A549 (cell line): Measurements from ENCODE around the gene MAN2A2. TPM values are rescaled to one million over a fixed set of nuclear protein-coding genes. Genes with fewer than 3 reads are reported as not detected.

Source experiments
- ATAC-seq, 2 experiments: fragments of 200-7000 bp in 1 of 2; fragments of >200 bp in 1 of 2; cut with Nextera tagmentation in 1 of 2; cut with Tn5 transposase in 1 of 2; 3 replicates each; pipeline versions ENCODE4 v1.8.0 to v1.9.1; 2018 to 2020; ENCODE audit warnings: mild to moderate bottlenecking in 1 of 2, moderate library complexity in 1 of 2
- CTCF ChIA-PET: fragments of 300-600 bp; sonication (Branson Sonifier 250); formaldehyde crosslinking; extraction: SDS; loops from one replicate; lab custom pipeline; 2021; ENCODE audit warnings: antibody characterized with exemption, inconsistent platforms; lab: Yijun Ruan, JAX
- POLR2A ChIA-PET: fragments of 350-600 bp; formaldehyde crosslinking; extraction: SDS; loops from one replicate; lab custom pipeline; 2021; ENCODE audit warnings: antibody characterized with exemption, inconsistent platforms; lab: Yijun Ruan, JAX
- DNase-seq, 2 experiments: peaks; one replicate each; pipeline versions ENCODE4 v3.0.0 to v3.0.0-alpha.2; 2011 to 2016; ENCODE audit warnings: low read depth in 1 of 2, low spot score in 1 of 2
- FAIRE-seq: peaks from 2 replicates; lab custom pipeline; 2011; peaks lifted over from hg19 to GRCh38; lab: Jason Lieb, UNC
- H3K27ac ChIP-seq, 2 experiments: fragments of >200 bp; sonication (Bioruptor Twin); formaldehyde crosslinking; 3 replicates each; pipeline ENCODE4 v1.5.1; 2016 to 2017
- H3K4me1 ChIP-seq: fragments of >200 bp; sonication (Bioruptor Twin); formaldehyde crosslinking; 3 replicates; pipeline ENCODE4 v1.6.1; 2016
- H3K4me2 ChIP-seq: fragments of >200 bp; sonication (Bioruptor Twin); formaldehyde crosslinking; 3 replicates; pipeline ENCODE4 v1.6.1; 2016
- H3K4me3 ChIP-seq: fragments of >200 bp; sonication (Bioruptor Twin); formaldehyde crosslinking; 3 replicates; pipeline ENCODE4 v1.5.1; 2016
- H3K9me3 ChIP-seq: fragments of >200 bp; sonication (Bioruptor Twin); formaldehyde crosslinking; 3 replicates; pipeline ENCODE4 v1.6.1; 2016
- ATOH8 ChIP-seq: fragments of 250-450 bp; sonication (Bioruptor Pico); IDR thresholded peaks from 2 replicates; pipeline ENCODE4 v1.5.0; 2020; ENCODE audit warnings: low read depth, mild to moderate bottlenecking, moderate library complexity
- BCL3 ChIP-seq: fragments of >200 bp; sonication (Bioruptor Twin); formaldehyde crosslinking; IDR thresholded peaks from 3 replicates; pipeline ENCODE4 v1.6.1; 2016
- CBX2 ChIP-seq: fragments of 200-600 bp; sonication (generic); IDR thresholded peaks from 2 replicates; pipeline ENCODE4 v1.6.1; 2016; ENCODE audit warnings: low read depth, mild to moderate bottlenecking, borderline replicate concordance
- CHD2 ChIP-seq: fragments of 150-350 bp; IDR thresholded peaks from 2 replicates; pipeline ENCODE4 v1.6.1; 2014; ENCODE audit warnings: low read length; ENCODE audit not compliant: partially characterized antibody
- CHD4 ChIP-seq: fragments of 200-600 bp; sonication (generic); IDR thresholded peaks from 2 replicates; pipeline ENCODE4 v1.6.1; 2016; ENCODE audit warnings: antibody characterized with exemption, mild to moderate bottlenecking, borderline replicate concordance
- CTCF ChIP-seq: fragments of >200 bp; sonication (Bioruptor Twin); formaldehyde crosslinking; IDR thresholded peaks from 3 replicates; pipeline ENCODE4 v1.5.1; 2016
- E2F6 ChIP-seq: IDR thresholded peaks from 2 replicates; pipeline ENCODE4 v1.6.1; 2012; ENCODE audit warnings: low read depth, borderline replicate concordance
- EHF ChIP-seq: fragments of 250-450 bp; sonication (Bioruptor Pico); IDR thresholded peaks from 2 replicates; pipeline ENCODE4 v1.5.0; 2020; ENCODE audit warnings: mild to moderate bottlenecking
- ELK1 ChIP-seq: fragments of 150-350 bp; IDR thresholded peaks from 2 replicates; pipeline ENCODE4 v1.6.1; 2014; ENCODE audit warnings: low read depth, mild to moderate bottlenecking, low read length
- FOXS1 ChIP-seq: fragments of 250-450 bp; sonication (Bioruptor Pico); IDR thresholded peaks from 2 replicates; pipeline ENCODE4 v1.5.0; 2020; ENCODE audit warnings: mild to moderate bottlenecking, moderate library complexity
- GATA3 ChIP-seq: IDR thresholded peaks from 2 replicates; pipeline ENCODE4 v1.6.1; 2012; ENCODE audit warnings: borderline replicate concordance
- HES2 ChIP-seq: fragments of >200 bp; sonication (Bioruptor Twin); formaldehyde crosslinking; IDR thresholded peaks from 2 replicates; pipeline ENCODE4 v1.6.1; 2016
- KDM1A ChIP-seq: fragments of 200-600 bp; sonication (generic); IDR thresholded peaks from 2 replicates; pipeline ENCODE4 v1.6.1; 2016; ENCODE audit warnings: low read depth, mild to moderate bottlenecking
- NR3C1 ChIP-seq: fragments of >200 bp; sonication (Bioruptor Twin); formaldehyde crosslinking; IDR thresholded peaks from 3 replicates; pipeline ENCODE4 v1.6.1; 2017
- POLR2AphosphoS2 ChIP-seq: conservative IDR thresholded peaks from 2 replicates; pipeline ENCODE4 v1.6.1; 2012; ENCODE audit warnings: low read length, improper control_type of control experiment, inconsistent platforms
- RARB ChIP-seq: fragments of 250-450 bp; sonication (Bioruptor Pico); IDR thresholded peaks from 2 replicates; pipeline ENCODE4 v1.8.0; 2021; ENCODE audit warnings: mild to moderate bottlenecking, moderate library complexity
- RCOR1 ChIP-seq: fragments of 150-350 bp; IDR thresholded peaks from 2 replicates; pipeline ENCODE4 v1.6.1; 2014; ENCODE audit warnings: antibody characterized with exemption, low read length, low read depth
- REST ChIP-seq: fragments of 200-600 bp; sonication (generic); IDR thresholded peaks from 2 replicates; pipeline ENCODE4 v1.6.1; 2016; ENCODE audit warnings: antibody characterized with exemption, mild to moderate bottlenecking, moderate library complexity
- RNF2 ChIP-seq: fragments of 200-600 bp; sonication (generic); IDR thresholded peaks from 2 replicates; pipeline ENCODE4 v1.6.1; 2016; ENCODE audit warnings: low read depth, mild to moderate bottlenecking, antibody characterized with exemption, moderate library complexity, borderline replicate concordance
- TP53 ChIP-seq: fragments of 250-450 bp; sonication (Bioruptor Pico); IDR thresholded peaks from 2 replicates; pipeline ENCODE4 v1.5.0; 2021; ENCODE audit warnings: mild to moderate bottlenecking, moderate library complexity
- WGBS: methylation state at CpG from one replicate; pipeline ENCODE4 v1.1.6; 2017; ENCODE audit errors: missing lambda C conversion rate; 5-methylcytosine and 5-hydroxymethylcytosine counted together
- polyA plus RNA-seq, 4 experiments: library from polyadenylated mRNA; depleted of rRNA in 3 of 4; stranded (reverse); fragments of >200 nt; fragmentation: RNase III in 1 of 4; extraction: RNeasy Plus Mini Kit Qiagen cat#74134 plus additional on column Dnase treatment in 1 of 4; gene quantifications; 2 replicates in 3 of 4; 3 replicates in 1 of 4; pipeline ENCODE4 v1.2.3, GENCODE V29; 2011 to 2017

The MAN2A2 gene
- polyA plus RNA-seq, 2 of the 4 experiments (the other 2 are of a cell fraction) = 22.0 to 32.6 TPM

- peaks cover 25% of the 10 kb centered on the region for H3K4me1 ChIP-seq
- no peak for ATAC-seq
- no peak for DNase-seq
- FAIRE-seq = no peak
- H3K27ac ChIP-seq = no peak overlapping the region
- POLR2A ChIA-PET = no interaction called here
- WGBS = 96% methylated on average over 14 of the region's 14 CpGs
- no peaks in the 10 kb centered on the region for H3K9me3 ChIP-seq
- CTCF ChIA-PET = interaction anchor here (0.7 to 1.4 kb wide), 4 partner anchors 9 to 230 kb away, joined by 3 to 4 read pairs (median 3); partner anchors contain the start of gene BLM
- TF ChIP-seq KDM1A (no peak), EHF (CRISPR knock-in tag) (no peak), RARB (no peak), ELK1 (no peak), CBX2 (no peak), BCL3 (no peak), TP53 (CRISPR knock-in tag) (no peak), RNF2 (no peak), E2F6 (no peak), REST (no peak), CHD4 (no peak), ATOH8 (CRISPR knock-in tag) (no peak), GATA3 (no peak), NR3C1 (no peak), FOXS1 (no peak), CHD2 (no peak), POLR2AphosphoS2 (no peak), RCOR1 (no peak), CTCF (no peak), HES2 (no peak)
- no peak overlapping the region for H3K4me3 ChIP-seq
- H3K4me2 ChIP-seq = no peak overlapping the region
Measured at GRCh38 chr15:90877315-90877714, 25.8 kb upstream of the MAN2A2 start.
